Prostate gland (tissue), 2 donors: Measurements from ENCODE around the gene ZNRD2.

Experiments used
- CTCF ChIP-seq, 4 experiments: fragments of 200-600 bp in 2 of 4; fragments of 450-650 bp in 2 of 4; sonication (generic) in 2 of 4; IDR thresholded peaks; 1 replicate in 3 of 4; 2 replicates in 1 of 4; pipeline ENCODE4 v1.5.1; 2016 to 2019; ENCODE audit warnings: antibody characterized with exemption in 4 of 4, mild to moderate bottlenecking in 2 of 4, moderate library complexity in 2 of 4
- POLR2A ChIP-seq: fragments of 450-650 bp; IDR thresholded peaks from one replicate; pipeline ENCODE4 v1.6.1; 2016; ENCODE audit warnings: antibody characterized with exemption, mild to moderate bottlenecking

GRCh38 chr11:65593518-65594414, 23.5 kb downstream of the ZNRD2 start:
- TF ChIP-seq POLR2A (no peak), CTCF (IDR thresholded peaks at IDR 0.05) (peak; percentile 10 to 66 (median 62))
